DOHH2 (cell line): ENCODE results near the gene PRDM10.

ENCODE experiments used
- H3F3A ChIP-seq: fragments of 200-600 bp; sonication (generic), shearing (Covaris generic); 2 replicates; pipeline ENCODE4 v1.6.0; 2016; ENCODE audit warnings: antibody characterized with exemption, mild to moderate bottlenecking; ENCODE audit not compliant: control insufficient read depth, insufficient read depth
- H3K27ac ChIP-seq: fragments of 200-600 bp; sonication (generic); 2 replicates; pipeline ENCODE4 v1.5.1; 2014; ENCODE audit warnings: low read depth, mild to moderate bottlenecking, low read length, moderate library complexity
- H3K27me3 ChIP-seq: fragments of 200-600 bp; sonication (generic); 2 replicates; pipeline ENCODE4 v1.6.1; 2014; ENCODE audit warnings: mild to moderate bottlenecking, low read length, mixed read lengths; ENCODE audit not compliant: control insufficient read depth
- H3K36me3 ChIP-seq: fragments of 200-600 bp; sonication (generic); 2 replicates; pipeline ENCODE4 v1.6.1; 2014; ENCODE audit warnings: mild to moderate bottlenecking, low read length, moderate library complexity, mixed read lengths; ENCODE audit not compliant: control insufficient read depth
- H3K4me1 ChIP-seq: fragments of 200-600 bp; sonication (generic); 2 replicates; pipeline ENCODE4 v1.6.1; 2014; ENCODE audit warnings: mild to moderate bottlenecking, low read length, mixed read lengths; ENCODE audit not compliant: control insufficient read depth
- H3K4me2 ChIP-seq: fragments of 200-600 bp; sonication (generic); 2 replicates; pipeline ENCODE4 v1.6.0; 2014; ENCODE audit warnings: mild to moderate bottlenecking, low read length, moderate library complexity
- H3K4me3 ChIP-seq: fragments of 200-600 bp; sonication (generic); 2 replicates; pipeline ENCODE4 v1.5.1; 2014; ENCODE audit warnings: mild to moderate bottlenecking, low read length, mixed read lengths
- H3K79me2 ChIP-seq: fragments of 200-600 bp; sonication (generic); 2 replicates; pipeline ENCODE4 v1.6.1; 2014; ENCODE audit warnings: mild to moderate bottlenecking, low read length, mixed read lengths; ENCODE audit not compliant: control insufficient read depth
- H3K9me2 ChIP-seq: fragments of 200-600 bp; sonication (generic); replicated peaks from 2 replicates; pipeline ENCODE4 v1.6.1; 2014; ENCODE audit warnings: mild to moderate bottlenecking, low read length, mixed read lengths; ENCODE audit not compliant: control insufficient read depth
- H3K9me3 ChIP-seq: fragments of 200-600 bp; sonication (generic); 2 replicates; pipeline ENCODE4 v1.6.1; 2014; ENCODE audit warnings: antibody characterized with exemption, low read length, mixed read lengths; ENCODE audit not compliant: control insufficient read depth, insufficient read depth
- H4K20me1 ChIP-seq: fragments of 200-600 bp; sonication (generic); 2 replicates; pipeline ENCODE4 v1.6.0; 2014; ENCODE audit warnings: low read depth, mild to moderate bottlenecking, antibody characterized with exemption, low read length, moderate library complexity; ENCODE audit not compliant: control insufficient read depth, insufficient read depth
- CTCF ChIP-seq: fragments of 200-600 bp; sonication (generic); IDR thresholded peaks from one replicate; pipeline ENCODE4 v1.5.1; 2014; ENCODE audit warnings: antibody characterized with exemption, mild to moderate bottlenecking, low read depth, low read length; ENCODE audit not compliant: poor library complexity, severe bottlenecking
- EZH2phosphoT487 ChIP-seq: fragments of 200-600 bp; sonication (generic); IDR thresholded peaks from 2 replicates; pipeline ENCODE4 v1.6.1; 2017; ENCODE audit warnings: borderline replicate concordance, mild to moderate bottlenecking, antibody characterized with exemption, low read length, moderate library complexity, mixed read lengths

Gene PRDM10

DNA sequence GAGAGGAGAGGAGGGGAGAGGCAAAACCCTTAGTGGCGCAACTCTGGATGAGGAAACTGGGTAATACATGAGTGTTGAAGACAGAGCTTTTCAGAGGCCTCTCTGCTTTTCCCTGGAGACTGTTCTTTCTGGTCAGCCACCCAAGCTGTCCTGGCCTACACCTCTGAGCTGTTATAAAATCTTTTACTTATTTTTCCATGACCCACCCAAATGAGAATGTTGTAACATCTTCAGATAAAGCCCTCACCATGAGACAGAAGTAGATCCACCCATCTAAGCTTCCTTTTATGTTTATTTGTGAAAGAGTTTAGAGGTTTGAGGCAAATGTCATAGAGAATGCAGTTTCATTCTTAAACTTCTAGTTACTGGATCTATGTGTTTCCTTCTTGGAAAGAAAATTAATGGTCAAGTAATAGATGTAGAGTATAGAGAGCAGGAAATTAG lies 46.7 kb upstream of the PRDM10 start:
- Histone ChIP-seq H3F3A (no peaks in the 10 kb centered on the region), H3K4me2 (no peak overlapping the region), H3K4me1 (no peaks in the 10 kb centered on the region), H3K9me3 (no peaks in the 10 kb centered on the region), H3K27me3 (no peaks in the 10 kb centered on the region), H3K9me2 (no peaks in the 10 kb centered on the region), H3K4me3 (no peak overlapping the region), H4K20me1 (no peaks in the 10 kb centered on the region), H3K36me3 (no peaks in the 10 kb centered on the region), H3K79me2 (no peaks in the 10 kb centered on the region), H3K27ac (no peak overlapping the region)
- TF ChIP-seq CTCF (no peak), EZH2phosphoT487 (no peak)

DNA sequence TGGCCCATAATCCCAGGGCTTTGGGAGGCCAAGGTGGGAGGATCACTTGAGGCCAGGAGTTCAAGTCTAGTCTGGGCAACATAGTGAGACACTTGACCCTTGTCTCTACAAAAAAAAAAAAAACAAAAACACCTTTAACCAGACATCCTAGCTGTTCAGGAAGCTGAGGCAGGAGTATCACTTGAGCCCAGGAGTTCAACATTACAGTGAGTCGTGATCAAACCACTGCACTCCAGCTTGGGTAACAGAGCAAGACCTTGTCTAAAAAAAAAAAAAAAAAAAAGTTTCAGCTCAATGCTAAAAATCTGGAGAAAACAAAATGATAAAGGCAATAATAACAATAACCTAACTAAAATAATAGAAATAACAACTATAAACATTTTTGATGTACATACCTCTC lies 44.5 kb upstream of the PRDM10 start:
- Histone ChIP-seq H3K9me3 (no peaks in the 10 kb centered on the region), H3K27me3 (no peaks in the 10 kb centered on the region), H4K20me1 (no peaks in the 10 kb centered on the region), H3F3A (no peaks in the 10 kb centered on the region), H3K4me2 (no peak overlapping the region), H3K4me3 (no peak overlapping the region), H3K4me1 (peaks cover 16% of the 10 kb centered on the region), H3K79me2 (no peaks in the 10 kb centered on the region), H3K36me3 (no peaks in the 10 kb centered on the region), H3K9me2 (no peaks in the 10 kb centered on the region), H3K27ac (no peak overlapping the region)
- TF ChIP-seq EZH2phosphoT487 (no peak), CTCF (no peak)

DNA sequence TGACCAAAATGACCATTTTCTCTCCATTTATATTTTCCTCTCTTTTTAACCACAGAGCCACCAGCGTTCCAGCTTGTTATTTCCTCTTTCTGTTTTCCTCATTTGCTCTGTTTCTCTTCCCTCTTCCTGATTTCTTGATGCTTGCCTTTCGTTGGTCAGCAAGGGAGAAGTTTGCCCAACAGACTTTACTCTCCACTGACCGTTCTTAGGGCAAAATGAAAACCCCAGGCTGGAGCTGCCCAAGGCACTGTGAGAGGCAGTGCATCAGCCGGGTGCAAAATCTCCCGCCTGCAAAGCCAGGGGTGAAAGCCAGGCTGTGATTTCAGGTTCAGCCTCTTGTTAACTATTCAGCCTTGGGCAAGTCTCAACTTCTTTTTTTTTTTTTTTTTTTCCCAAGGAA lies 40.9 kb upstream of the PRDM10 start:
- Histone ChIP-seq H3K4me1 (peaks cover 21% of the 10 kb centered on the region), H3K4me3 (no peak overlapping the region), H3K27ac (no peak overlapping the region), H4K20me1 (no peaks in the 10 kb centered on the region), H3K4me2 (peak overlapping the region; percentile 55), H3K79me2 (no peaks in the 10 kb centered on the region), H3K36me3 (no peaks in the 10 kb centered on the region), H3K9me2 (no peaks in the 10 kb centered on the region), H3F3A (no peaks in the 10 kb centered on the region), H3K9me3 (no peaks in the 10 kb centered on the region), H3K27me3 (no peaks in the 10 kb centered on the region)
- no peak for TF ChIP-seq EZH2phosphoT487
- no peak for TF ChIP-seq CTCF
